C1 segment of cervical spinal cord (tissue), 14 donors: Measurements from ENCODE around the gene FRMD5.
A peak's percentile ranks its signal among the peaks of the same experiment; 100 is the strongest.
"Not testable (repeated sequence)": the region's sequence is repeated elsewhere in the genome, so short reads cannot be mapped to it uniquely, and the experiment has no call there.

ENCODE experiments used
- DNase-seq, 14 donors: peaks; one replicate each; lab custom pipeline; 2025; lab: John Stamatoyannopoulos, UW

The FRMD5 gene

DNA sequence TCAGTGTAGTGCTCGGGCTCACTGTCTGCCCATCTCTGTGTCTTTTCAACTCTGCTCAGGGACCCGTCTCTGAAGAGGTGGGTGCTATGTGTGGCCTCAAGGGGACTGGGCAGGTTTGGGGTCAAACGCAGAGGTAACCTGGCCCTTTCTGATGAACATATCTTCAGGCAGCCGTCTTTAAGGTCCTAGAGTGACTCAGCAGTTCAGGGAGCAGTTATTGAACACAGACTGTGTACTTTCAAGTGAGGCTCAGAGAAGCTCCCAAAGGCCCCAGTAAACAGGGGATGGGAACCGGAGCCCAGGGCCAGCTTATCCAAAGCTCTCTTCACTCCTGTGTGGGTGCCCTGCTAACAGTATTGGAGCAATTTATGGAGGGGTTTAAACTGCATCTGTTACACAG, 295.1 kb downstream of the FRMD5 start:
- DNase-seq: no peak

DNA sequence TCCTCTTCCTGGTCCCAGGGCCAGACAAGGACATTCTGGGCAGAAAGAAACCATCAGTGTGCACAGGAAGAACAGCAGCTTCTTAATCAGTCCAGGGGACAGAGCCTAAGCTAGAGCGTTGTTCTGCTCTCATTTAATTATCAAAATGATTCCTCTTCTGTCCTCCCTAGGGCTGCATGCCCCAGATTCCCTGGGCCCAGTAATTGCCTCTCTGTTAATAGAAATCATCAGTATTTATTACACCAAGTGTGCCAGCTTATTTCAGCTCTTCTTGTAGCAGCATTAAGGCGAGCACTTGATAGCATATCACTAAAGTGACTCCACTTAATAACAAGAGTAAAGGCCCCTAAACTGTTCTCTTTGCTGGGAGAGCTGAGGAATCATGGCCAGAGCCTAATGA, 296.2 kb downstream of the FRMD5 start:
- DNase-seq: no peak

GRCh38 chr15:43896543-43896942, 298.5 kb downstream of the FRMD5 start:
- DNase-seq: no peak

DNA sequence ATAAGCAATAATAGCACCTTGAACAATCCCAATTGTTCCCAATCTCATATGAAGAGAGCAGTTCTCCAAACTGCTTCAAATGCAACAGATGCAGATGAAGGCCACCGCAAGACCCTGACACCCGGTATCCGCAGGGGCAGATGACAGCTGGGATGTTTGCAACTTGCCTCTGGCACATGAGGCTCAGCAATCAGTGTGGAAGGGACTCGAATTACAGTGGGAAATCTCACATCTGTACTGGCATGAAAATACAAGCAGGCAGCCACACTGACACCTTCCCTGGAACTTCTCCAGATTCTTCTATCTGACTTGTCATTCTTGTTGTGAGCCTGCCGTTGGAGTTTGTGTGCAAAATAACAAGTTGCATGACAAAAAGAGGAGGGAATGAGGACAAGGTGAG, 299.5 kb downstream of the FRMD5 start:
- no peak for DNase-seq

- no peak for DNase-seq
These were observed 301.1 kb downstream of the FRMD5 start for GRCh38 chr15:43893956-43894355.

DNA sequence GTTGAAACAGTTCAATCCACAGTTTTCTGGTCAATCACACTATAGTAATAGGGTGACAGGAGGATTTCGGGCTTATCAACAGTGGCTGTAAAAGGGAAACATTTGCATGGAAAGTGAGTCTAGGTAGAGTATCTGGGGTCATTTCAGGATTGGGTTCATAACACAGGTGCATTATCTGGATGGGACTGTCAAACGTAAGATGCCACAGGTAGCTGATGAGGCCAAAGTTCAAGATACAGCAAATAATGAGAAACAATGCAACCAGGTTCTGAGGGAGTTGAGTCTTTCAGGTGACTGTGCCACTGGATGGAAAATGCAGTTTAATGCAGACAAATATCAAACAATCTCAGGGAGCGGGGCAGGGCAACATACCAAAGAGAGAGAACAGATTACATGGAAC, 306.0 kb downstream of the FRMD5 start:
- no peak for DNase-seq

DNA sequence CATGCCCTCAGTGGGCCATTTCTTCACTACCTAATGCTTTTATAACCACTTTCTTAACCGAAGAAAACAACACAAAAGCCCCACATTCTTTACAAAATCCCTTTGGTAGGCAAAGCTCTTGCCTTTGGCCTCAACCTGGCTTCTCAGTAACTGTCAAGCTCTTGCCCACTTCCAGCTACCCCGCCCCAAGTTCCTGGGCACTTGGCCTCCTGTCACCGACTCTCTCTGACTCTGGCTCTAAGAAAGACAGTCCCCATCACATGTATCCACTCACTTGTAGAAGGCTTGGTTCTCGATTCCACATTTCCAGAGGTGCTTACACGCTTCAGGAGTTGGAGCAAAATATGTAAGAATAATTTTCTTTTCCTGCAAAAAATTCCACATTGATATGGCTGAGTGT, 307.2 kb downstream of the FRMD5 start:
- no peak for DNase-seq

DNA sequence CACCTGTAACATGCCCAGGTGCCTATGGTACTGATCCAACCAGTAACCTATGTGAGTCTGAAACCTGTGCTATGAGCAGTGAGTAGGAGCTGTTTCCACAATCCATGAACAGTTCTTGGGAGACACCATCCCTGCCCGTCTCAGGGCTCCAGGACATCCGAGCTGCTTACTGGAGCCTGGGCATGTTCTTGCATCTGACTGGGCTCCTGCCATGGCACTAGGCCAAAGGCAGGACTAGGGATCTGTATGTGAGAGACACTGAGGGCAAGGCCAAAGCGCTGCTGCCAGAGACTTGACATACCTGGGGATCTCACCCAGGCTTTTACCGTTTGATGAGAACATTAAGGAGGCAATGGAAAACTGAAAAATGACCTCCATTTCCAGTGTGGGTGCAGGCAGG, 308.5 kb downstream of the FRMD5 start:
- peak in 1 of 14 donors; percentile 15 for DNase-seq

- DNase-seq: no peak
These were observed 311.5 kb downstream of the FRMD5 start for GRCh38 chr15:43883571-43883970.

DNA sequence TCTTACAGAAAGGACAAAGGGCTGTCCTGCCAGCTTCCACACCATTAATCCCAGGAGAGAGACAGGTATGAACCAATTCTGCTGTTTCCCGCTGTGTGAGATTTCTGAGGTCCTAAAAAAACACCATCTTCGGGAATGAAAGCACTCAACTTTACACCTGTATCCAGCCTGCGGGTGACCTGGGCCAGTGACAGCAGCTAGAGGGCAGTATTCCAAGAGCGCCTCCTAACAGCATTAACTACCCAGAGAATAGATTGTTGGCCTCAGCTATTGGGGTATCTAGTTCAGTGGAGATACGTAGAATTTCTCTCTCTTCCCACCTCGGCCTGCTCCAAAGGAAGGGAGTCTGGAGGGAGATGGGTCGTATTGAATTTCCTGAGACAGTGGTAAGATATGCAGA, 313.1 kb downstream of the FRMD5 start:
- no peak for DNase-seq

DNA sequence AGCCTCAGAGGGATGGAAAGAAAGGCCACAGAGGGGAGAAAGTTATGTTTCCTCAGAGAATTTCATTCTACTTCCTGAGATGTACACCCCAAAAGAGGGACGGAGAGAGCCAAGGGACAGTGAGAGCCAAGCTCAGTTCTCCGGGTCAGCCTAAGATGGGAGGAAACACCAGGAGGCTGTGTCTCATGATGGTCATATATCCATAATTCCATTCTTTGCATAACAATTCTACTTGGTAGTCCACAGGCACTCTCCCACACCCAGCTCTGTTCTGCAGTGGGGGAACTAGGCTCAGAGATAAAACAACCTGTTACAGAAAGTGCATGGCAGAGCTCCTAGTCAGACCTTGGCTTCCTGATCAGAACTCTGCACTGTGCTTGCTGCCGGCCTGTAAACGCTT, 313.8 kb downstream of the FRMD5 start:
- DNase-seq: no peak

DNA sequence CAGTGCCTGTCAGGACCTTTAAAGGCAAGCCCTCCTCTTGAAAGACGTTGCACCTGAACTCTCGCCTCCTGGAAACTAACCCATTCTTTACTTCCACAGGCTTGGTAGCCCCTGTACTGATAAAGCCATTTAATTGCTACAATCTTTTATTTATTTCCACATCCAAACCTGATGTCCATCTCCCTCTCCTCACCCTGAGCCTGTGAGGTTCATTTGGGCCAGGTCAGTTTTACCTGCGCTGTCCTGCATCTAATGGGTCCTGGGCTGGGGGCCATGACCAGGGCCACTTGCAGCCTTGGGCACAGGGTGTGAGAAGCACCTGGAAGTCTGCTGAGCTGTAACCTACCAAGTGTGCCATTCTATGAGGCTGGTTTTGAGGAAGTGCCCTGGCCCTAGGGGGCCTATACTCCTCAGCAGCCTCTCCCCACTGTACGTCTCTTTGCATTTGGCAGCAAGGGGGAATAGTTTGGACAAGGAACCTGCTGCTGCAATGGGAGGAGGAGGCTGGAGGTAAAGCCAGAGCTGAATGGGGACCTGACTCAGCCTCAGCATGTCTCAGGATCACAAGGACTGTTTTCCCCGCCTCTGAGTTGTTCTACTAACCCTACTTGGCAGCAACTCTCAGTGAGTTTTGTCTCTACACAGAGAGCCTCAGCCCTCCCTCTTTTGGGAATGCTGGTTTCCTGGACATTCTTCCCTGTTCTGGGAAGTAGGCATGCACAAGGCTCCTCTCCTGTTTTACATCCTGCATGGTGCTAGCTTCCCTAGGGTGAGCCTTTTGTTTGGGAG, 314.5 kb downstream of the FRMD5 start:
- peak in 1 of 14 donors; percentile 38 for DNase-seq

- peak in 1 of 14 donors; percentile 35 for DNase-seq
These were observed 315.4 kb downstream of the FRMD5 start for GRCh38 chr15:43879386-43880355.

DNA sequence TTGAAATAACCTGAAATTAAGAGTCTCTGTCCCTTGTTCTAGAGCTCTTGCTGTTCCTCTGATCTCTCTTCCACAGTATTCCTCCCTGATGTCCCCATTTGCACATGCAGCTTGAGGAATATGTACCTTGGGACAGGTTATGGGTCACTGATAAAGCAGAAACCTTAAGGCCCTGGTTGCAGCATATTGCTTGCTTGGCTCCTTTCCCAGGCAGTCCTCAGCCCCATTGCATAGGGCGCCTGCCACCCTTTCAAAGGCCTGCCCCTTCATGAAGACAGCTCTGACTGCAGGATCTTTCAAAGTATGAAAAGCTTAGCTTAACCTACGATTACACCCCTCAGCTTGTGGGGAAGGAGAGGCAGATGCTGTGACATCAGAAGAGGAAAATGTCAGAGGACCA, 316.6 kb downstream of the FRMD5 start:
- no peak for DNase-seq

DNA sequence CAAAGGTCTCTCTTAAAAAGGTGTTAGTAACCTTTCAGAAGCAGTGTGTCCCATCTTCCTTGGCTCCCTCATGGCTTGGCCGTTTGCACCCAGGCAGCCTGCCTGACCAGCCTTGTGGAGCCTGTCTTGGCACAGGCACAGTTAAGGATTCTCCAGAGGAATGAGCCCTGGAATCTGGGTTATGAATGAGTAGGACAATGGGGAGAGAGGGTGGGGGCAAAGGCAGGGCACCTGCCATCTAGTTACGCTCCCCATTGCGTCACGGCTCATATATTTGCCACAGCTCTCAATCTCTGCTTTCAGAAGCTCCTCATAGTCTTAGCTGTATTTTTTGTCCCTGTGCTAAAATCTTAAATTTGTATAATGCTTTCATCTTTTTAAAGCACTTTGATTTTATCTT, 317.7 kb downstream of the FRMD5 start:
- DNase-seq: no peak

DNA sequence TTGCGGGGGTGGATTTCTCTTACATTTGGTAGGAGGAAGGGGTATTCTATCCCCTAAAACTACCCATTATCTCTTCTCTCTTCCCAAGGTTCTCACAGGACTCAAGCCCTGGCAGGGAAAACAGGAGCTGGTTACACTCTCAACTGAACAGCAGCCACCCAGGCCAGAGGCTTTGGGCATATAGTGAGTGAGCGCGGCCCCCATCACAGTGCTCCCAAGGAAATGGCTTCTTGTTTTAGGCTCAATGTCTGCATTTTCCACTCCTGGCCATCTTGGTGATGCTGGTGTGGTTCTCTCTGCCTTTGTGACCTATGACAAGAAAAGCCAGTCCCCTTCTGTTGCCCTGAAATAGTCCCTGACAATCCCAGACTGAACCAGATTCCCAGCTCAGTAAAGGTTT, 318.2 kb downstream of the FRMD5 start:
- DNase-seq: no peak

- no peak for DNase-seq
These were observed 321.4 kb downstream of the FRMD5 start for GRCh38 chr15:43873651-43874050.

- peak in 6 of 14 donors; percentile 26 to 43 (median 37) for DNase-seq
These were observed 322.6 kb downstream of the FRMD5 start for GRCh38 chr15:43872416-43873020.

GRCh38 chr15:43871835-43872234, 323.2 kb downstream of the FRMD5 start:
- DNase-seq: no peak

DNA sequence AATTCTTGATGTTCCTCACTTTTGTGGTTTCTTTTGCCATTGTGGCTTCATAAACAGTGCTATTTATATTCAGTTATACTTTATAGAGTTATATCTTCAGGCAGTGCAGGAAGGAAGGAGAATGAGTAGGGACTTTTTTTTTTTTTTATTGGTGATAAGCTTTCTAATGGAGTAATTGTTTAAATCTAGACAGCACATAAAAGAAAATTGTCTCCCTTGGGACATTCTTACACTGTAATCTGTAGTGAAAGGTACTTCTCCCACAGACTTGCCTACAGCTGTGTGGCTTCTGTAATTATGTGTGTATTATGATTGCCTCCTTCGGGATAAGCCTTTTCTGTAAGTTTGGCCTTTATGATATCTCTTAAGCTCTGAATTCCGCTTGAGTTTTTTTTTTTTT, 326.7 kb downstream of the FRMD5 start:
- no peak for DNase-seq

DNA sequence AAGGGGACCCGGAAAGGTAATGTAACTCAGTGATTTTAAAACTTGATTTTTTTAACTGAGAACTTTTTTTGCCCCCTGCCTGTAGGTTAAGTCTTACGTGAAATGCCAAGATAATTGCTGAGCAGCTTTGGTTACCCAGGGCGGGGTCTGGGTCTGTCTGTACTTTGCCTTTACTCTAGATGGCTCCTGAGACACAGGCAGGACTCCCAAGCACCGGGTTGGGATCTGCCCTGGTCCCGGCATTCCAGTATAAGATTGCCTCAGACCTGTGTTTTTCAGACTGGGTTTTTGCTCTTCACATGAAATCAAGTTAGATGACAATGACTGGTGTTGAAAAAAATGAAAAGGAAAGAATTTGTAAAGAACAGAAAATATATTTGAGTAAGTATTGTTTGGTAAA, 328.0 kb downstream of the FRMD5 start:
- DNase-seq: no peak

- DNase-seq: not testable (repeated sequence)
These were observed 328.4 kb downstream of the FRMD5 start for GRCh38 chr15:43866636-43867035.
